Neural crest cell (in vitro differentiated cells): ENCODE measurements around the gene GOLPH3. TPM values are rescaled to one million over a fixed set of nuclear protein-coding genes. Genes with fewer than 3 reads are reported as not detected.

Experiments
- DNase-seq: peaks from one replicate; pipeline ENCODE4 v3.0.0; 2021; ENCODE audit warnings: low read depth, mixed read lengths, low spot score
- H3K27ac Mint-ChIP-seq: one replicate; pipeline ENCODE4 v1.8.0; 2021; ENCODE audit warnings: mild to moderate bottlenecking, mixed read lengths; ENCODE audit not compliant: unreplicated experiment
- H3K27me3 Mint-ChIP-seq: 2 replicates; pipeline ENCODE4 v1.8.0; 2021; ENCODE audit warnings: low read depth, mild to moderate bottlenecking, mixed read lengths
- H3K36me3 Mint-ChIP-seq: 2 replicates; pipeline ENCODE4 v1.8.0; 2021; ENCODE audit warnings: low read depth, mild to moderate bottlenecking, mixed read lengths
- H3K4me1 Mint-ChIP-seq: 2 replicates; pipeline ENCODE4 v1.8.0; 2021; ENCODE audit warnings: mixed read lengths
- H3K4me3 Mint-ChIP-seq: one replicate; pipeline ENCODE4 v1.8.0; 2021; ENCODE audit warnings: mild to moderate bottlenecking, mixed read lengths
- H3K9me3 Mint-ChIP-seq: 2 replicates; pipeline ENCODE4 v1.8.0; 2021; ENCODE audit warnings: mixed read lengths
- total RNA-seq: library from RNA; stranded (reverse); gene quantifications from 2 replicates; pipeline ENCODE4 v1.2.1, GENCODE V29; 2021
- TF ChIP-seq, protein P1 (sequence below): fragments of 200-600 bp; sonication (generic); conservative IDR thresholded peaks from 2 replicates; pipeline ENCODE4 v1.5.0; 2021; ENCODE audit warnings: antibody characterized with exemption, mild to moderate bottlenecking

The GOLPH3 gene
- total RNA-seq, 1 donor from 2014 or later: 61.7 TPM

DNA sequence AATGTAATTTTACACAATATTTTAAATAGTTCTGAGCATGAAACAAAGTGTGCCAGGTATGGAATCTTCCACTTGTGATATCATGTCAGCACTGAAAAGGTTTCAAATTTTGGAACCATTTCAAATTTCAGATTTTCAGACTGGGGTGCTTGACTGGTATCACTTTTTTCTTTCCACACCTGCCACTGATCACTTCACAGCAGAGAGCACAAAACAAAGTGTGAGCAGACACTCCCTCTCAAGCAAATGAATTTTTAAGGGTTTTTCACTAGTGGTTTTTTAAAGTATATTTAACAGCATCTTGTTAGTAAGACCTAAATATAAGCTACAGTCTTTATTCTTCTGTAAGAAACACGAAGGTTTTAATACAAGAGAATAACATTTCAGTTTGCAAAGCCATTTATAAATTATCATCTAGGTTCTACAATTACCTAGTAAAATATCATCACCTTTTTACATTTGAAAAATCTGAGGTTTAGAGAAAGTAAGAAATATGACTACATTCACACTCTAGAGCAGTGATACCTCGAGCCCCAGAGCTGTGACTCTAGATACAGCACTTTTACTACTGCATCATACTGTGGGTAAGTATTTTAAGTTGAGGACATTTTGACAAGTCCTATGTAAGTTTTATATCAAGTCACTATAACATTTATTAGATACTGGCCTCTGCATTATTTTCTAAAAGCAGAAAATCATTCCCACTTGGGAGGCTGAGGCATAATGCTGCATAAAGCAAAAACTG, 14.6 kb downstream of the GOLPH3 start:
- DNase-seq: no peak
- H3K27me3 Mint-ChIP-seq: no peaks in the 10 kb centered on the region
- no peak overlapping the region for H3K4me3 Mint-ChIP-seq
- peaks cover 3% of the 10 kb centered on the region for H3K4me1 Mint-ChIP-seq
- H3K9me3 Mint-ChIP-seq: no peaks in the 10 kb centered on the region
- H3K36me3 Mint-ChIP-seq: peaks cover 15% of the 10 kb centered on the region
- TF ChIP-seq, protein P1, sequence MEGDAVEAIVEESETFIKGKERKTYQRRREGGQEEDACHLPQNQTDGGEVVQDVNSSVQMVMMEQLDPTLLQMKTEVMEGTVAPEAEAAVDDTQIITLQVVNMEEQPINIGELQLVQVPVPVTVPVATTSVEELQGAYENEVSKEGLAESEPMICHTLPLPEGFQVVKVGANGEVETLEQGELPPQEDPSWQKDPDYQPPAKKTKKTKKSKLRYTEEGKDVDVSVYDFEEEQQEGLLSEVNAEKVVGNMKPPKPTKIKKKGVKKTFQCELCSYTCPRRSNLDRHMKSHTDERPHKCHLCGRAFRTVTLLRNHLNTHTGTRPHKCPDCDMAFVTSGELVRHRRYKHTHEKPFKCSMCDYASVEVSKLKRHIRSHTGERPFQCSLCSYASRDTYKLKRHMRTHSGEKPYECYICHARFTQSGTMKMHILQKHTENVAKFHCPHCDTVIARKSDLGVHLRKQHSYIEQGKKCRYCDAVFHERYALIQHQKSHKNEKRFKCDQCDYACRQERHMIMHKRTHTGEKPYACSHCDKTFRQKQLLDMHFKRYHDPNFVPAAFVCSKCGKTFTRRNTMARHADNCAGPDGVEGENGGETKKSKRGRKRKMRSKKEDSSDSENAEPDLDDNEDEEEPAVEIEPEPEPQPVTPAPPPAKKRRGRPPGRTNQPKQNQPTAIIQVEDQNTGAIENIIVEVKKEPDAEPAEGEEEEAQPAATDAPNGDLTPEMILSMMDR: no peak
- no peak overlapping the region for H3K27ac Mint-ChIP-seq

DNA sequence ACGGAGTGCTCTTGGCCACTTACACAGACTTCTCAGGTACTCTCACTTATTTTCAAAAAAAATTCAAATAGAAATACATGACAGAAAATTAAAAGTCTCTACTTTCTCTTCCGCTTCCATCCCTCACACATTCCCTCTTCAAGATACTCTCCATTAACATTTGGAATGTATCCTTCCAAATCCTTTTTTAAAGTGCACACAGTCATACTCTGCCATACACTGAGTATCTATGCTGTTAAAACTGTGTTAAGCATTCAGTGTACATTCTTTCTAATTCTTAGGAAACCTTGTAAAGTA, 15.5 kb downstream of the GOLPH3 start:
- Mint-ChIP-seq H3K36me3 (peaks cover 12% of the 10 kb centered on the region), H3K9me3 (no peaks in the 10 kb centered on the region), H3K4me1 (peaks cover 3% of the 10 kb centered on the region), H3K4me3 (no peak overlapping the region), H3K27me3 (no peaks in the 10 kb centered on the region), H3K27ac (no peak overlapping the region)
- no peak for DNase-seq
- TF ChIP-seq, protein P1: no peak

DNA sequence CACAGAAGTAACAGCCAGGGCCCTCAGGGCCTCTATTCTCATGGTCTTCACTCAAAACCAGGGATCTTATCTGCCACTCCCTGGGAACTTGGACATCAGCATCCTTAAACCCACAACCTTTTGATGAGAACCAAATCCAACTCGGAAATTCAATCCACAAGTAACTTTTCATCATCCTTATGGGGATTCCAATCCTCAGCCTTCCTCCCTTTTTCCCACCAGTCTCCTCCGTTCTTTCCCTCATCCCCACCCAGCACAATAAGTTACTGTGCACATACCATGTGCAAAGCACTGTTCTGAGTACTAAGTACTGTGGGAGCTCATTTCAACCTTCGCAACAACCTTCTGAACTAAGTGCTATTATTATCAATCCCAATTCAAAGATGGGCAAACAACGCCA, 17.0 kb downstream of the GOLPH3 start:
- Mint-ChIP-seq H3K27me3 (no peaks in the 10 kb centered on the region), H3K36me3 (peaks cover 12% of the 10 kb centered on the region)
- DNase-seq: no peak

DNA sequence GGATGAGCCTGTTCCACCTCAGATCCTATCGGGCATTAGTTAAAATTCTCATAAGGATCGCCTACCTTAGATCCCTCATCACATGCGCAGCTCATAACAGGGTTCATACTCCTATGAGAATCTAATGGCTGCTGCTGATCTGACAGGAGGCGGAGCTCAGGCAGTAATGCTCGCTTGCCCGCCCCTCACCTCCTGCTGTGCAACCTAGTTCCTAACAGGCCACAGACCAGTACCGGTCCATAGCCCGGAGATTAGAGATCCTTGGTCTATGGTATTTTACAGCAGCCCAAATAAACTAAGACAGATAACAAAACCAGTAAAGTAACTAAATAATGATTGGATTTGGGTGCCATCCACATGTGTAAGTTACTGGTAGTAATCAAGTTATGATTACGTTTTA, 17.5 kb downstream of the GOLPH3 start:
- DNase-seq: no peak
- peaks cover 10% of the 10 kb centered on the region for H3K4me1 Mint-ChIP-seq
- H3K36me3 Mint-ChIP-seq: peaks cover 15% of the 10 kb centered on the region
- no peak overlapping the region for H3K27ac Mint-ChIP-seq
- TF ChIP-seq, protein P1: no peak
- no peak overlapping the region for H3K4me3 Mint-ChIP-seq
- no peaks in the 10 kb centered on the region for H3K27me3 Mint-ChIP-seq
- peaks cover 3% of the 10 kb centered on the region for H3K9me3 Mint-ChIP-seq

More for the DNA sequence above, 17.0 kb downstream of the GOLPH3 start:
- TF ChIP-seq, protein P1: no peak
- H3K4me1 Mint-ChIP-seq: peaks cover 6% of the 10 kb centered on the region
- H3K4me3 Mint-ChIP-seq: no peak overlapping the region
- H3K9me3 Mint-ChIP-seq: no peaks in the 10 kb centered on the region
- no peak overlapping the region for H3K27ac Mint-ChIP-seq

DNA sequence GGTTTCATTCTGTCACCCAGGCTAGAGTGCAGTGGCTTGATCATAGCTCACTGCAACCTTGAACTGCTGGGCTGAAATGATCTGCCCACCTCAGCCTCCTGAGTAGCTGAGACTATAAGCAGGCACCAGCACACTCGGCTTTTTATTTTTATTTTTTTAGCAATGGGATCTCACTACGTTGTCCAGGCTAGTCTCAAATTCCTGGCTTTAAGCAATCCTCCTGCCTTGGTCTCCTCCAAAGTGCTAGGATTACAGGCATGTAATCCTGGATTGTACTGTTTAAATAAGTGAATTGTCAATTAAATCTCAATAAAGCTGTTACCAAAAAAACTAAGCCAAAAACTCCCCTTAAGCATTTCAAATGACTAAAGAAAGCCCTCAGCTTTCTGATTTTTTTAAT, 18.9 kb downstream of the GOLPH3 start:
- DNase-seq: no peak
- H3K36me3 Mint-ChIP-seq: peaks cover 6% of the 10 kb centered on the region
- no peak overlapping the region for H3K27ac Mint-ChIP-seq
- H3K9me3 Mint-ChIP-seq: peaks cover 3% of the 10 kb centered on the region
- no peak overlapping the region for H3K4me3 Mint-ChIP-seq
- no peaks in the 10 kb centered on the region for H3K27me3 Mint-ChIP-seq
- H3K4me1 Mint-ChIP-seq: peaks cover 11% of the 10 kb centered on the region
- TF ChIP-seq, protein P1: no peak
